ENCODE results near the gene CD86. TPM values are rescaled to one million over a fixed set of nuclear protein-coding genes. Genes with fewer than 3 reads are reported as not detected.

The CD86 gene
- total RNA-seq, 1 experiment from 2014 or later, result not detected

DNA sequence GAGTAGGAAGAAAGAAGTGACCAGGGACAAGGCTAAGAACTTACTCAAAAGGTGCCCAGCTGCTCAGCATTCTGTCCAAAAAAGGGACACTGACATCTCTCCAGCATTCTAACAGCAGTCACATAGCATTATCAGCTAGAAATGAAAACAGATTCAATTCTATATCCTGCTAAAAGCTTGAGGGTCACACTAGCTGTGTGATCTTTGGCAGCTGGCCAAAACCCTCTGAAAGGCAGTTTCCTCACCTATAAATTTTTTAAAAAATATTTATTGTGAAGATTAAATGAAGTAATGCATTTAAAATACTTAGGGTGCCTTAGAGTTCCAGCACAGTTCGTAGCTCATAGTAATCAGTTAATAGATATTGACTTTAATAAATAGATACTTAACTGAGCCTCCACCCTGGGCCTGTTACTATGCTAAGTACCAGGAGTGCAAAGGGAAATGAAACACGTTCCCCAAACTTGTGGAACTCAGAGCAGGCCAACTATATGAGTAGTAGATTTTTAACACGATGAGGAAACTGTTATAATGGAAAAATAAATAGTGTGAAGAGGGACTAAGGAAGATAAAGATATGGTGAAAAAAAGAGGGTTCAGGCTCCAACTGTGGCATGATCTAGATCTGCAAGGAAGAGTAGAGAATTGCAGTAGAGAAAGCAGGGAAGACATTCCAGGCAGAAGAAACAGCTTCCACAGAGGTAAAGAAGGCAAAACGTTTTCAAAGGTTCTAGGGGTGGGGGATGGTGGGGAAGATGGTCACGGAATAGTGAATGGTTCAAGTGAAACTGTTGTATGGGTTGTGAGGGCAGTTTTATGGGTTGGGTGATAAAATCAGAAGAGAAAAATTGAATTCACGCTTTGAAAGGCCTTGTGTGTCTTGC is 11.4 kb downstream of the CD86 start:
- ChIA-PET RAD21 (ENCODE audit: low non-redundant PET in 1 of 2, low total read pairs in 2 of 2, uncharacterized antibody in 2 of 2, unreplicated experiment in 2 of 2) (no interaction called here), CTCF (no interaction called here), POLR2A (no interaction called here)
- BruUV-seq (replicated peaks), result no TSS peak
- no peak overlapping the region for H3K4me2 ChIP-seq (ENCODE audit: low read length)
- H2AFZ ChIP-seq (ENCODE audit: low read depth, low read length, poor library complexity, severe bottlenecking), result no peak overlapping the region
- DNase-seq (ENCODE audit: low read depth, low spot score) (no peak), ATAC-seq (no peak)
- no peaks in the 10 kb centered on the region for H3K9me2 ChIP-seq (ENCODE audit: insufficient read depth)
- H3K9me3 ChIP-seq (ENCODE audit: control insufficient read depth in 1 of 2, insufficient read depth in 1 of 2, low read depth in 1 of 2, low read length in 2 of 2), result no peaks in the 10 kb centered on the region
- intact Hi-C loops (cut with micrococcal nuclease), result no loop called here
- no peak overlapping the region for H3K9ac ChIP-seq (ENCODE audit: low read length)
- no peaks in the 10 kb centered on the region for H3K79me2 ChIP-seq (ENCODE audit: insufficient read depth, low read length)
- H3K4me3 ChIP-seq (replicated peaks in 1 of 2; ENCODE audit: low read depth in 1 of 2, low read length in 2 of 2), result no peak overlapping the region
- no peaks in the 10 kb centered on the region for H3K4me1 ChIP-seq (ENCODE audit: control insufficient read depth in 1 of 2, insufficient read depth in 2 of 2, low read length in 2 of 2)
- no peak for TF ChIP-seq POLR2A (IDR thresholded peaks at IDR 0.05; ENCODE audit: borderline replicate concordance, extremely low read depth, insufficient read depth, insufficient read length)
- TF ChIP-seq, protein P1, sequence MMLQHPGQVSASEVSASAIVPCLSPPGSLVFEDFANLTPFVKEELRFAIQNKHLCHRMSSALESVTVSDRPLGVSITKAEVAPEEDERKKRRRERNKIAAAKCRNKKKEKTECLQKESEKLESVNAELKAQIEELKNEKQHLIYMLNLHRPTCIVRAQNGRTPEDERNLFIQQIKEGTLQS (IDR thresholded peaks at IDR 0.05), result no peak
- no peak for TF ChIP-seq POLR2AphosphoS5 (IDR thresholded peaks at IDR 0.05; ENCODE audit: low read depth, low read length)
- no peaks in the 10 kb centered on the region for H3K27me3 ChIP-seq (ENCODE audit: insufficient read depth, low read length)
- no peak overlapping the region for H3K27ac ChIP-seq (ENCODE audit: low read depth, low read length)
- no peaks in the 10 kb centered on the region for H4K20me1 ChIP-seq (ENCODE audit: insufficient read depth)
- no peaks in the 10 kb centered on the region for H3K36me3 ChIP-seq (ENCODE audit: control insufficient read depth in 1 of 2, insufficient read depth in 2 of 2, low read length in 2 of 2)

DNA sequence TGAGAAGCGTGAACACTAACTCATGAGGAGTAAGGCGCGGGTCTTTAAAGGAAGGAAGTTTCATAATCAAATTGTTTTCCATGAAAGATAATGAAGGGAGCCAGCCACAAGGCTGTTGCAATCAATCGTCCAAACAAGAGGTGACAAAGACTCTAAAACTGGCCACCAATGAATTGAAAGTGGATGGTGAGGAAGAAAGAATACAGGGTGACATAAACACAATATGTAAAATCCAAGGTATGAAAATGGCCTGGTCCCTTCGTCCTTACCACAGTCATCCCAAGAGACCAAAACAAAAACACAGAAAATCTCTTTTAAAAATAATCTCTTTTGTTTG is 12.0 kb downstream of the CD86 start:
- intact Hi-C loops (cut with micrococcal nuclease), result no loop called here
- no peak for DNase-seq (ENCODE audit: low read depth, low spot score)
- no peaks in the 10 kb centered on the region for H3K79me2 ChIP-seq (ENCODE audit: insufficient read depth, low read length)
- H2AFZ ChIP-seq (ENCODE audit: low read depth, low read length, poor library complexity, severe bottlenecking), result no peak overlapping the region
- BruUV-seq (replicated peaks), result no TSS peak
- no peak overlapping the region for H3K4me2 ChIP-seq (ENCODE audit: low read length)
- no peaks in the 10 kb centered on the region for H3K27me3 ChIP-seq (ENCODE audit: insufficient read depth, low read length)
- ATAC-seq, result no peak
- H4K20me1 ChIP-seq (ENCODE audit: insufficient read depth), result no peaks in the 10 kb centered on the region
- H3K9me2 ChIP-seq (ENCODE audit: insufficient read depth), result no peaks in the 10 kb centered on the region
- ChIA-PET POLR2A (no interaction called here), RAD21 (ENCODE audit: low non-redundant PET in 1 of 2, low total read pairs in 2 of 2, uncharacterized antibody in 2 of 2, unreplicated experiment in 2 of 2) (no interaction called here), CTCF (no interaction called here)
- H3K9me3 ChIP-seq (ENCODE audit: control insufficient read depth in 1 of 2, insufficient read depth in 1 of 2, low read depth in 1 of 2, low read length in 2 of 2), result no peaks in the 10 kb centered on the region
- TF ChIP-seq SRF (IDR thresholded peaks at IDR 0.05; ENCODE audit: low read depth) (no peak), EZH2phosphoT487 (IDR thresholded peaks at IDR 0.05; ENCODE audit: borderline replicate concordance) (no peak), YY1 (IDR thresholded peaks at IDR 0.05; ENCODE audit: extremely low read depth, insufficient replicate concordance, low read depth, low read length) (no peak), CBX3 (IDR thresholded peaks at IDR 0.05; ENCODE audit: low read depth) (no peak), SIN3A (IDR thresholded peaks at IDR 0.05; ENCODE audit: low read depth) (no peak), ZNF274 (IDR thresholded peaks at IDR 0.05; ENCODE audit: low read depth, low read length) (no peak), JUND (IDR thresholded peaks at IDR 0.05) (no peak)
- TF ChIP-seq, protein P2, sequence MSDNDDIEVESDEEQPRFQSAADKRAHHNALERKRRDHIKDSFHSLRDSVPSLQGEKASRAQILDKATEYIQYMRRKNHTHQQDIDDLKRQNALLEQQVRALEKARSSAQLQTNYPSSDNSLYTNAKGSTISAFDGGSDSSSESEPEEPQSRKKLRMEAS (IDR thresholded peaks at IDR 0.05), result no peak
- TF ChIP-seq, protein P1 (IDR thresholded peaks at IDR 0.05), result no peak
- no peaks in the 10 kb centered on the region for H3K4me1 ChIP-seq (ENCODE audit: control insufficient read depth in 1 of 2, insufficient read depth in 2 of 2, low read length in 2 of 2)
- H3K9ac ChIP-seq (ENCODE audit: low read length), result no peak overlapping the region
- H3K27ac ChIP-seq (ENCODE audit: low read depth, low read length), result no peak overlapping the region
- no peaks in the 10 kb centered on the region for H3K36me3 ChIP-seq (ENCODE audit: control insufficient read depth in 1 of 2, insufficient read depth in 2 of 2, low read length in 2 of 2)
- H3K4me3 ChIP-seq (replicated peaks in 1 of 2; ENCODE audit: low read depth in 1 of 2, low read length in 2 of 2), result no peak overlapping the region

Measured in HCT116 (cell line).